ENCODE results near the gene MED16.
"Not testable (repeated sequence)": the region's sequence is repeated elsewhere in the genome, so short reads cannot be mapped to it uniquely, and the experiment has no call there.

The MED16 gene

DNA sequence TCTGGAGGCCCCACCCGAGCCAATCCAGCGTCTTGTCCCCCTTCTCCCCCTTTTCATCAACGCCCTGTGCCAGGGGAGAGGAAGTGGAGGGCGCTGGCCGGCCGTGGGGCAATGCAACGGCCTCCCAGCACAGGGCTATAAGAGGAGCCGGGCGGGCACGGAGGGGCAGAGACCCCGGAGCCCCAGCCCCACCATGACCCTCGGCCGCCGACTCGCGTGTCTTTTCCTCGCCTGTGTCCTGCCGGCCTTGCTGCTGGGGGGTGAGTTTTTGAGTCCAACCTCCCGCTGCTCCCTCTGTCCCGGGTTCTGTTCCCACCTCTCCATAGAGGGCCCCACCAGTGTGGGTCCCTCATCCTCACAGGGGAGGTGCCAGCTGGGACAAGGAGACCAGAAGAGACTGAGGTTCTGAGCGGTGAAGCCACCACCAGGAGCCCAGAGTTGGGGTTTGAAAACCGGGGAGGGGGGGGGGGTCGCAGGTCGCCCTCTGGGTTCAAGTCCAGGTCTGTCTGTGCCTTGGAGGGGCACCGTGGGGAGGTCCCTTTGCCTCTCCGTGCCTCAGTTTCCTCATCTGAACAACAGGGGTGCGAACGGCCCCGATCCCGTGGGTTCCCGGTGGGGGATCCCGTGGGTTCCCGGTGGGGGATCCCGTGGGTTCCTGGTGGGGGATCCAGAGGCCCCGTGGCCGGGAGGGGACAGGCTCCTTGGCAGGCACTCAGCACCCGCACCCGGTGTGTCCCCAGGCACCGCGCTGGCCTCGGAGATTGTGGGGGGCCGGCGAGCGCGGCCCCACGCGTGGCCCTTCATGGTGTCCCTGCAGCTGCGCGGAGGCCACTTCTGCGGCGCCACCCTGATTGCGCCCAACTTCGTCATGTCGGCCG is 40.6 kb downstream of the MED16 start, which contains the start of gene ELANE:
Gene ELANE, plus strand, starts transcription at position 168 of the 878 bp plus-strand sequence. Its CDS starts 26 bp downstream, at position 194.
- no peak for DNase-seq

DNA sequence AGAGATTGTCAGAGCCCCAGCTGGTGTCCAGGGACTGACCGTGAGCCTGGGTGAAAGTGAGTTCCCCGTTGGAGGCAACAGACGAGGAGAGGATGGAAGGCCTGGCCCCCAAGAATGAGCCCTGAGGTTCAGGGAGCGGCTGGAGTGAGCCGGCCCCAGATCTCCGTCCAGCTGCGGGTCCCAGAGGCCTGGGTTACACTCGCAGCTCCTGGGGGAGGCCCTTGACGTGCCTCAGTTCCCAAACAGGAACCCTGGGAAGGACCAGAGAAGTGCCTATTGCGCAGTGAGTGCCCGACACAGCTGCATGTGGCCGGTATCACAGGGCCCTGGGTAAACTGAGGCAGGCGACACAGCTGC is 42.0 kb downstream of the MED16 start:
- no peak for DNase-seq

DNA sequence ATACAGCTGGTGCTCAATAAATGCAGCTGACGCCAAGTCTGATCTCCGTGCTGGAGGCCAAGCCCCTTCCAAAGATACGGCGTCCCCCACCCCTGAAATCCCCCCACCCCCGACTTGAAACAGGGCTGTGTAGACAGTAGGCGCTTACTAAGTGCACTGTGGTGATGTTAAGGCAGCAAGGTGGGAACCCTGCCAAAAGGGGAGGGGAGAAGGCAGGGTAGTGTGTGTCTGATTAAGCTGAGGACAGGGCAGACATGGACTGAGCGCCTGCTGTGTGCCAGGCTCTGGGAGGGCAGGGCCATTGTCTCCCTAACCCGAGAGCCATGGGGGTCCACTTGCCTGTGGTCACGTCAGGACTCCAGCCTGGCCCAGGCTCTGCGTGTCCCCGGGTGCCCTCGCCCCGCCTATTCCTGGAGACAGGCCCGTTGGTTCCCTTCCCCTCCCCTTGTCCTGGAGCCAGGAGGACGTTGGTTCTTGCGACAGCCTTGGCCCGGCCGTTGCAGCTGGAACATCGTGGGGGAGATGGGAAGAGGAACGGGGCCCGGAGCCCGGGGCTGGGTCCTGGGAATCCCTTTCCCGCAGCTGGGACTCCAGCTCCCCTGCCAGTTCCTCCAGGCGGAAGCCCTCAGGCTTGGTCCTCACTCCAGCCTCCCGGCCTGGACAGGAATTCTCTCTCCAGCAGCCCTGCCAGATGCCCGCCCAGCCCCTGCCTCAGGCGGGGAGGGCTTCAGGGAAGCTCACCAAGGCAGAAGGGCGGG is 42.6 kb downstream of the MED16 start:
- DNase-seq, result peak in 8 of 14 donors; percentile 9 to 80 (median 32)

DNA sequence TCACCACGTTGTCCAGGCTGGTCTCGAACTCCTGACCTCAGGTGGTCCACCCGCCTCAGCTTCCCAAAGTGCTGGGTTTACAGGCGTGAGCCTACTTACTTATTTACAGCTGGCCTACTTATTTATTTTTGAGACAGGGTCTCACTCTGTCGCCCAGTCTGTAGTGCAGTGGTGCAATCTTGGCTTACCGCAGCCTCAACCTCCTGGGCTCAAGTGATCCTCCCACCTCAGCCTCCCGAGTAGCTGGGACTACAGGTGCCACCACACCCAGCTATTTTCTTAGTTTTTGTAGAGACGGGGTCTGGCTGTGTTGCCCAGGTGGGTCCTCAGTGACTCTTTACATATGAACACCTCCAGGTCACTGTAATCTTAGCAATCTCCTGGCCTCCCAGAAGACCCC is 43.8 kb downstream of the MED16 start:
- not testable (repeated sequence) for DNase-seq

DNA sequence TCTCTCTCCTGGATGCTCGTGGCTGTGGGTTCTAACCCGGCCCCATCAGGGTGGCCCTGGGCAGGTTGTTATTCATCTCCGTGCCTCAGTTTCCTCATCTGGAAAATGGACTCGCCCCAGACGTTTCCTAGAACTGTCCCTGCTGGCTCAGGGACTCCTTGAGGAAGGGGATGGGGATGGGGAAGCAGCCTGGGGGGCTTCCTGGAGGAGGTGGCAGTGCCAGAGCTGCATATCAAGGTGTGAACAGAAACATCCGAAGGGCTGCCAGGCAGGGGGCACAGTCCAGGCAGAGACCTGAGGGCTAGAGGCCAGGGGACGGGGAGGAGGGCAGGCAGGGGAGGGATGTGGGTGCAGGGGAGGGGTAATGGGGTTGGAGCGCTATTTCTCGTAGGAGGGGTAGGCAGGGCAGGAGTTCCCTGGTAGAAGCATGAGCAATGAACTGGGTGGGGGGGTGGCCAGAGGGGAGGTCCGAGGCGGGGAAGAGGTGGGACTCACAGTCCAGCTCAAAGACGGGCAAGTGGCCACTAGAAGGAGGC is 44.5 kb downstream of the MED16 start:
- no peak for DNase-seq

DNA sequence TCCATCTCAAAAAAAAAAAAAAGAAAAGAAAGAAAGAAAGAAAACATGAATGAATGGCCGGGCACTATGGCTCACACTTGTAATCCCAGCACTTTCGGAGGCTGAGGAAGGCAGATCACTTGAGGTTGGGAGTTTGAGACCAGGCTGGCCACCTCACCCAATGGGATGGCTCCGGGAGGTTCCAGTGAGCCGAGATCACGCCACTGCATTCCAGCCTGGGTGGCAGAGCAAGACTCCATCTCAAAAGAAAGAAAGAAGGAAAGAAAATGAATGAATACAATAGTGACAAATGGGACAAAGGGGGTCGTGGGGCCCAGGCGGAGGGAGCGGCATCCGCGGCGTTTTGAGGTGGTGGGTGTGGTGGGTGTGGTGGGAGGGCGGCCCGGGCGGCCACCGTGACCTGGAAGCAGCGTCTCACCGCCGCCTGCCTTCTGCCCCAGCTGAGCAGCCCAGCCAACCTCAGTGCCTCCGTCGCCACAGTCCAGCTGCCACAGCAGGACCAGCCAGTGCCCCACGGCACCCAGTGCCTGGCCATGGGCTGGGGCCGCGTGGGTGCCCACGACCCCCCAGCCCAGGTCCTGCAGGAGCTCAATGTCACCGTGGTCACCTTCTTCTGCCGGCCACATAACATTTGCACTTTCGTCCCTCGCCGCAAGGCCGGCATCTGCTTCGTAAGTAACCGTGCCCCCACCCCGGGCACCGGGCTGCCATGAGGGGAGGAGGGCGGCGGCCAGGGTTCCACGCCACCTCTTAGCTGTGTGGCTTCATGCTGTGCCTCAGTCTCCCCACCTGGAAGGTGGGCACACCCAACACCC is 47.1 kb downstream of the MED16 start:
- DNase-seq, result no peak

DNA sequence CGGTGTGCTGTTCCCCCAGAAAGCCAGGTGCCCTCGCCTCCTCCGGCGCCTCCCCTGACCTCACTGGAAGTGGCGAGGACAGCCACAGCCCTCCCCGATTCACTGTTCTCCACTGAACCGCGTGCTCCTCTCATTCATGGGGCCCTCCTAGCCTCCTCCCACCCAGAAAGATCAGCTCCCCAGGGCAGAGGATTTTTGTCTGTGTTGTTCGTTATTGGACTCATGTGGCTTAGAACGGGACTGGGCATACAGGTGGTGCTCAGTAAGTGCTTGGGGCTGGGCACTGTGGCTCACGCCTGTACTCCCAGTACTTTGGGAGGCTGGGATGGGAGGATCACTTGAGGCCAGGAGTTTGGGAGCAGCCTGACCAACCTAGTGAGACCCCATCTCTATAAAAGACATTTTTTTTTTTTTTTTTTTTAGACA is 48.4 kb downstream of the MED16 start:
- DNase-seq, result no peak

DNA sequence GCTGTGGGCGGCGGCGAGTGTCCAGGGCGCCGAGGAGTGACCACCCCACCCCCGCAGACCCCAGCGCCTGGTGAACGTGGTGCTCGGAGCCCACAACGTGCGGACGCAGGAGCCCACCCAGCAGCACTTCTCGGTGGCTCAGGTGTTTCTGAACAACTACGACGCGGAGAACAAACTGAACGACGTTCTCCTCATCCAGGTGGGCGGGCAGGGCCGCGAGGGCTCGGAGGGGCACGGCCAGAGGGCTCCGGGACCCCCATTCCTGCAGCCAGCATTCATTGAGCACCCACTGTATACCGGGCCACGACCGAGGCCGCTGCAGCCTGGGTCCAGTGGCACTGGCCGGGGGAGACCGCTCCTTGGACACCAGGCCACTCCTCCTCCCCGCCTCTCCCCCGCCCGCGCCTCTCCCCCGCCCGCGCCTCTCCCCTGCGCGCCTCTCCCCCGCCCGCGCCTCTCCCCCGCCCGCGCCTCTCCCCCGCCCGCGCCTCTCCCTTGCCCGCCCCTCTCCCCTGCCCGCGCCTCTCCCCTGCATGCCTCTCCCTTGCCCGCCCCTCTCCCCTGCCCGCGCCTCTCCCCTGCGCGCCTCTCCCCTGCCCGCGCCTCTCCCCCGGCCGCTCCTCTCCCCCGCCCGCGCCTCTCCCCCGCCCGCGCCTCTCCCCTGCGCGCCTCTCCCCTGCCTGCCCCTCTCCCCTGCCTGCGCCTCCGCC is 49.0 kb downstream of the MED16 start:
- no peak for DNase-seq

DNA sequence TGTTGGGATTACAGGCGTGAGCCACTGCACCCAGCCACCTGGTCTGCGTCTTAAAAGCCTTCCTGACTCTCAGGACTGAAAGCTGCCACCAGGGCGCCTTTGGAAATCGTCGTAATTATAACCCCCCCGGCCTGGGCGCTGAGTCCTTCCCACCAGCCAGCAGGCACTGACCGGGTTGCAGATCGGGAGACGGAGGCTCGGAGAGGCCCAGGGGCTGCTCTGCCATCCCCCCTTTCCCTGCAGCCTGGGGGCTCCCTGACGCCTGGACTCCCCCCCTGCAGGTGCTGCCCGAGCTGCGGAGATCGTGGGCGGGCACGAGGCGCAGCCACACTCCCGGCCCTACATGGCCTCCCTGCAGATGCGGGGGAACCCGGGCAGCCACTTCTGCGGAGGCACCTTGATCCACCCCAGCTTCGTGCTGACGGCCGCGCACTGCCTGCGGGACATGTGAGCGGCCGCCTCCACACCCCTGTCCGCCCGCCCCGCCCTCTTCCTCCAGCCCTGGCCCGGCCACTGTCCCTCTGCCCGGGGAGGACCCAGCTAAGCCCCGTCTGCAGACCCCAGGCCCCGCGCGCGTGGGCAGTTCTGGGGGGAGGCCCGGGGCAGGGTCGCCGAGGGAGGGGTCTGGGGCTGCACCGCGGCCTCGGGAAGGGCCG is 49.7 kb downstream of the MED16 start:
- no peak for DNase-seq

DNA sequence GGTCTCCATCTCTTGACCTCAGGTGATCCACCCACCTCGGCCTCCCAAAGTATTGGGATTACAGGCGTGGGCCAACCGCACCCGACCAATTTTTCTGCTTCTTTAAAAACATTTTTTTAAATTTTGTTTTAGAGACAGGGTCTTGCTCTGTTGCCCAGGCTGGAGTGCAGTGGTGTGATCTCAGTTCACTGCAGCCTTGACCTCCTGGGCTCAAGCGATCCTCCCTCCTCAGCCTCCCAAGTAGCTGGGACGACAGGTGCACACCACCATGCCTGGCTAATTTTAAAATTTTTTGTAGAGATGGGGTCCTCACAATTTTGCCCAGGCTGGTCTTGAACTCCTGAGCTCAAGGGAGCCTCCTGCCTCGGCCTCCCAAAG is 50.2 kb downstream of the MED16 start:
- not testable (repeated sequence) for DNase-seq

DNA sequence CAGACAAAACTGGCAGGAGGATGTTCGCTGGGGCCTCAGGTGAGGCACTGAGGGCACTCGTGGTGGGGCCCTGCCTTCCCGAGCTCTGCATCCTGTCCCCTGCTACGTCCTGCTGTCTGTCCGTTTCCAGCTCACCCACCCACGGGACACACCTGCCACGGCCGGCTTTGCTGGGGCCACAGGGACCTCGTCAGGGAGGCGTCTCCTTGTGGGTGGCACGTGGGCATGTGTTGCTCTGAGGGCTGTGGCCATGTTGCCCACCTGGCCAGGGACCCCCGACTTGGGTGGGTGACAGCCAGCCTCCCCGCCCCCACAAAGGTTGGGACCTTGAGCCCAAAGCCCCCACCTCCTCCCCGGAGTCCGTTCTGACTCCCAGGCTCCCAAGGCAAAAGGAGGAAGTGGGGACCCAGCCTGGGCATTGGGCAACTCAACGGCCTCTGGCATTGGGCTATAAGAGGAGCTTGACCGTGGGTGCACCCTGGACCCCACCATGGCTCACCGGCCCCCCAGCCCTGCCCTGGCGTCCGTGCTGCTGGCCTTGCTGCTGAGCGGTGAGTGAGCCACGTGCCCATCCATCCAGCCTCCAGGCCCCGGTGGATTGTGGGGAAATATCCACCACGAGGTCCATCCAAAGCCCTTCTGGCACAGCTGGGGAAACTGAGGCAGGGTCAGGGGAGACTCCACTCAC is 52.3 kb downstream of the MED16 start, which contains the start of gene PRTN3:
Gene PRTN3, plus strand, starts transcription at position 481 of the 688 bp plus-strand sequence. Its CDS starts 10 bp downstream, at position 491.
- no peak for DNase-seq

DNA sequence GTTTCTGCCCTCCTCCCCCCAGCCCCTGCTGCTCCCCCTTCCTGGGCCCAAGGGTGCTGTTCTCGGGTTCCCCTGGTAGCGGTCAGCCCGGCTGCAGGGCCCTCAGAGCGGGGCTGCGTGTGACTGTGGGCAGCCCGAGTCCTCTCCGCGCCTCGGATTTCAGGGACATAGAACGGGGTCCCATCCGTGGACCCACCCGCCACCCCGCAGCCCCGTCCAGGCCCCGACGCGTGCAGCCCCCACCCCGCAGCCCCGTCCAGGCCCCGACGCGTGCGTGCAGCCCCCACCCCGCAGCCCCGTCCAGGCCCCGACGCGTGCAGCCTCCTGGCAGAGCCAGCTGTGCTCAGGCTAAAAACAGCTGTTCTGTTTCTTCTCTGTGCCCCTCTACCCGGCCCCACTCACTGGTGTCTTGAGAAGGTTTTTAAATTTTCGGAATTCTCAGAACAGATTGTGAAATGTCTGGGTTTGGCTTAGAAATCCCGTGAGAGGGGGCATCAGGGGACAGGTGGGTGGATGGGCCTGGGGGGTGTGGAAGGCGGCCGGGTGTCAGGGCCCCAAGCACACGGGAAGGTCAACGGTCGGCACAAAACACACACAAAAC is 57.7 kb downstream of the MED16 start:
- DNase-seq, result no peak

DNA sequence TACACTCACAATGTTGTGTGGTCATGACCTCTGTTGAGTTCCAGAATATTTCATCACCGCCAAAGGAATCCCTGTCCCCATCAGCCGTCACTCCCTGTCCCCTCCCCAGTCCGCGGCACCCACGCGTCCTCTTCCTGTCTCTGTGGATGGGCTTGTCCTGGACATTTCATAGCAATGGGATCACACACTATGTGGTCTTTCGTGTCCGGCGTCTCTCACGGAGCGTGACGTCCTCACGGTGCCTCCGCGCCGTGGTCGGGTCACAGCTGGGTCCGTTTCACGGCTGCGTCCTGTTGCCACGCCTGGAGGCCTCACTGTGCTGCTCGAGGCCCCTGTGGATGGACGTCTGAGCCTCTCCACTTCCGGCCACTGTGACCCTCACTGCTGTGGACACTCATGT is 58.8 kb downstream of the MED16 start:
- DNase-seq, result no peak

DNA sequence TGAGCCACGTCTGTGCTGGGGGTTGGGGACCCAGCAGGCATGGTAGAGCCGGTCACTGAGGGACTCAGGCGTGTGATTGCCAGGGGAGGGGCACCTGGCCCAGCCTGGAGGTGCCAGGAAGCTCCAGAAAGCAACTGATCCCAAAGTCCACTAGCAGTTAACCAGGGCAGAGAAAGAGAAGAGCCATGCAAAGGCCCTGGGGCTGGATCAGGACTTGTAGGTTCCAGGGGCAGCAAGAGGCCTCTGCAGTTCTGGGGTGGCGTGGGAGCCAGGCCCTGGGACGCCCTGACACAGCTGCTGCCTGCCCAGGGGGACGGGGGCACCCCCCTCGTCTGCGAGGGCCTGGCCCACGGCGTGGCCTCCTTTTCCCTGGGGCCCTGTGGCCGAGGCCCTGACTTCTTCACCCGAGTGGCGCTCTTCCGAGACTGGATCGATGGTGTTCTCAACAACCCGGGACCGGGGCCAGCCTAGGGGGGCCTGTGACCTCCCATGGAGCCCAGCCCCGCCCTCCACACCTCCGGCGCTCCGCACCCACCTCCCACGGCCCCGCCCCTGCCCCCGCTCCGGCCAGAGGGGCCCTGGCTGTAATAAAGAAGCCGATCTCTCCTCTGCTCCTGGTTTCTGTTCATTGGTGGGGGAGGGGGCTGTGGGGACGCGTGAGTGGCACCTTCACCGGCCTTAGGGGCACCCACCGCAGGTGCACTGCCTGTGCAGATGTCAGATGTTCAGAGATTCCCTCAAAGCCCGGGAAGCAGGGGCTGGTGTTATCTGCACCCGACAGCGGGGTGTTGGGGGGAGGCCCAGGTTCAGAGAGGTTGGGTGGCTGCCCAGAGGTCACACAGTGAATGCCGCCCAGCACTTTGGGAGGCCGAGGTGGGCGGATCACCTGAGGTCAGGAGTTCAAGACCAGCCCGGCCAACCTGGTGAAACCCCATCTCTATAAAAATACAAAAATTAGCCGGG is 61.3 kb downstream of the MED16 start:
- no peak for DNase-seq

DNA sequence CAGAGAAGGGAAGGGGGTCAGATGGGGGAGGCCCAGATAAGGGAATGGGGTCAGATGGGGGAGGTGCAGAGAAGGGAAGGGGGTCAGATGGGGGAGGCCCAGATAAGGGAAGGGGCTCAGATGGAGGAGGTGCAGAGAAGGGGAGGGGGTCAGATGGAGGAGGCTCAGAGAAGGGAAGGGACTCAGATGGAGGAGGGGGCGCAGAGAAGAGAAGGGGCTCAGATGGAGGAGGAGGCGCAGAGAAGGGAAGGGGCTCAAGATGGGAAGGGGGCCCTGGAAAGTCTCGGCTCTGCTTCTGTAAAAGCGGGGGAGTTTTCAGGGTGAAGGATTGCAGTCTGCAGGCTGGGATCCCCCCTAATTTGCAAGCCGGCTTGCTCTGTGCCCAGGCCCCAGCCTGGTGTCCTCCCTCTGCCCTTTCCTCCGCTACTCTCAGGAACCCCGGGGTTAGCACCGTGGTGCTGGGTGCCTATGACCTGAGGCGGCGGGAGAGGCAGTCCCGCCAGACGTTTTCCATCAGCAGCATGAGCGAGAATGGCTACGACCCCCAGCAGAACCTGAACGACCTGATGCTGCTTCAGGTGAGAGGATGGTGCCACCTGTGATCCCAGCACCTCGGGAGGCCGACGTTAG is 63.7 kb downstream of the MED16 start:
- DNase-seq, result no peak

DNA sequence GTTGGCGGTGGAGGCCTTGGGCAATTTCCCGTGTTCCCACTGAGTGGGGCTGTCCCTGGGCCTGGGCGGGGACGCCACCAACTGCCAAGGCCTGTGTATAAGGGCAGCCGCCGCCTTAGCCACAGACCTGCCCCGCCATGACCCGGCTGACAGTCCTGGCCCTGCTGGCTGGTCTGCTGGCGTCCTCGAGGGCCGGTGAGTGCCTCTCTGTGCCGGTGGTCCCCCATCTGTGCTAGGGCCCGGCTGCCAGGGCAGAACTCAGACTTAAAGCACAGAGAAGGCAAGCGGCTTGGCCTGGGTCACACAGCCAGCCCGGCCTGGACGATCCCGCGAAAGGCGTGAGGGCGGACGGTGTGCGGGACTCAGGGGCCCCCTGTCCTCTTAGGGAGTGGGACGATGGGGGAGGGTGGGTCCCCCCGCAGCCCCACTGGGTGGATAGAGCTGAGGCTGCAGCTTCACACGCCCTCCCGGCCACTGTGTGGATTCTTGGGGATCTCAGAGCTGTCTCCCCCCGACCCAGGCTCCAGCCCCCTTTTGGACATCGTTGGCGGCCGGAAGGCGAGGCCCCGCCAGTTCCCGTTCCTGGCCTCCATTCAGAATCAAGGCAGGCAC is 65.2 kb downstream of the MED16 start, which contains the start of gene AZU1:
Gene AZU1, plus strand, starts transcription at position 128 of the 612 bp plus-strand sequence. Its CDS starts 10 bp downstream, at position 138.
- no peak for DNase-seq

DNA sequence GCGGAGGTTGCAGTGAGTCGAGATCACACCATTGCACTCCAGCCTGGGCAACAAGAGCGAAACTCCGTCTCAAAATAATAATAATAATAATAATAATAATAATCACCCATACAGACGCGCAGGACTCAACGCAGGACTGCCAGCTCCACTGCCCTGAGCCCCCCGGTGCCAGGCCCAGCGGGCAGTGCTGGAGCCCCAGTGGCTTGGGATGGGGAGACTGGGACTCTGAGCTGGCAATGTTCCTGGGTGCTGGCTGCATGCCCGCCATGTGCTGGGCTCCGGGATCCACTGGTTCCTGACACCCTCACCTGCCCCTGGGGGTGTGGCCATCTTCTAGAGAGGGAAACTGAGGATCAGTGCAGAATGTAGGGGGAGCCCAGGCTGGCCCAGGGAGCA is 65.7 kb downstream of the MED16 start:
- no peak for DNase-seq
